ENCODE measurements around the gene EP300. TPM values are rescaled to one million over a fixed set of nuclear protein-coding genes. Genes with fewer than 3 reads are reported as not detected.
A peak's percentile ranks its signal among the peaks of the same experiment; 100 is the strongest.

Gene EP300
- total and polyA plus RNA-seq, 2 donors from 2014 or later, result 4.1 to 76.8 TPM

GRCh38 chr22:41193829-41194228 is 101.4 kb downstream of the EP300 start:
- intact Hi-C loops (cut with DNase I), result no loop called here

DNA sequence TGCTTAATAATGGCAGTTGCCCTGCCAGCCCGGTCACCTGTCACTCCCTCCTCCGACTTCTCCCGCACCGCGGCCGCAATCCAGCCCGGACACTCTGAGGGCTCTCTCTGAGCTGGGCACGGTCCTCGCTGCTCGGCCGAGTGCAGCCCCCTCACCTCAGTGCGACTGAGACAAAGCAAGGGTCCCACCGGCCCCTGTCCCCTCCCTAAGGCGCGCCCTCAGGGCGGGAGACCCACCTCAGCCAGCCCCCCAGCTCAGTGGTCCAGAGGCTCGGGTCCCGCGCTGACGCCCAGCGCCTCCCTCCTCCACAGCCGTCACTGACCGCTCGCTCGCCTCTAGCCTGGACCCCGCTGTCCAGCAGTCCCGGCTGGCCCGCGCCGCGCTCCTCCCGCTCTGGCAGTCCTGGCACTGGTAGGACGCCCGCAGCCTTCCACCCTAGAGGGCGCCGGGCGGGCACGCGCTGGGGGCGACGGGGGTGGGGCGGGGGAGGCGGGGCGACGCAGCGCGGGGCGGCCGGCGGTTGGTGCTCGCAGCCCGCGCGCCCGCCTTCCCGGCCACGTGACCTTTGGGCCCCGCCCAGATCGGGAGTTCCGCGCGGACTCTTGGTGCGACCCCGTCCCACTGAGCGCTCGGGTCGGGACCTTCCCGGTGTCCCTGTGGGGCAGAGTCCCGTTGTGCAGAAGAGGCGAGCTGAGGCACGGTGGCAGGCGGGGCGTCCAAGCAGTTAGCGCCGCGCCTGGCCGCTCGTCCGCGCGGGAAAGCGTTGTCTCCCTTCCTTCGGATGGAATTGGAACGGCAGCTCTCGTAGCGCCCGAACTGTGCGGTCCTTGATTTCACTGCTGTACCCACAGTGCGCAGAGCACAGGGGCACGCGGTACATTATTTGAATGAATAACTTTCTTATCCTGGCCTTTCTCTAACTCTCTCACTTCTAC is 104.9 kb downstream of the EP300 start:
- intact Hi-C loops (cut with DNase I), result no loop called here
- FAIRE-seq, result no peak
- no peaks in the 10 kb centered on the region for H3K36me3 ChIP-seq (ENCODE audit: control insufficient read depth in 2 of 3, insufficient read depth in 3 of 3, low read length in 3 of 3)
- no peaks in the 10 kb centered on the region for H3K27me3 ChIP-seq (ENCODE audit: control insufficient read depth, insufficient read depth, low read length)
- TF ChIP-seq, protein P1, sequence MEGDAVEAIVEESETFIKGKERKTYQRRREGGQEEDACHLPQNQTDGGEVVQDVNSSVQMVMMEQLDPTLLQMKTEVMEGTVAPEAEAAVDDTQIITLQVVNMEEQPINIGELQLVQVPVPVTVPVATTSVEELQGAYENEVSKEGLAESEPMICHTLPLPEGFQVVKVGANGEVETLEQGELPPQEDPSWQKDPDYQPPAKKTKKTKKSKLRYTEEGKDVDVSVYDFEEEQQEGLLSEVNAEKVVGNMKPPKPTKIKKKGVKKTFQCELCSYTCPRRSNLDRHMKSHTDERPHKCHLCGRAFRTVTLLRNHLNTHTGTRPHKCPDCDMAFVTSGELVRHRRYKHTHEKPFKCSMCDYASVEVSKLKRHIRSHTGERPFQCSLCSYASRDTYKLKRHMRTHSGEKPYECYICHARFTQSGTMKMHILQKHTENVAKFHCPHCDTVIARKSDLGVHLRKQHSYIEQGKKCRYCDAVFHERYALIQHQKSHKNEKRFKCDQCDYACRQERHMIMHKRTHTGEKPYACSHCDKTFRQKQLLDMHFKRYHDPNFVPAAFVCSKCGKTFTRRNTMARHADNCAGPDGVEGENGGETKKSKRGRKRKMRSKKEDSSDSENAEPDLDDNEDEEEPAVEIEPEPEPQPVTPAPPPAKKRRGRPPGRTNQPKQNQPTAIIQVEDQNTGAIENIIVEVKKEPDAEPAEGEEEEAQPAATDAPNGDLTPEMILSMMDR (IDR thresholded peaks at IDR 0.05; ENCODE audit: borderline replicate concordance, extremely low read depth, insufficient read depth), result peak; percentile 3
- peaks cover 0 to 4% (median 0%) of the 10 kb centered on the region in 3 donors for H3K4me1 ChIP-seq (ENCODE audit: control insufficient read depth in 2 of 3, insufficient read depth in 2 of 3, low read depth in 1 of 3, low read length in 3 of 3)
- H3K9ac ChIP-seq (ENCODE audit: low read length in 3 of 3), result peak overlapping the region; percentile 17 to 65 (median 49)
- no peak overlapping the region for H3K27ac ChIP-seq (ENCODE audit: low read depth in 2 of 2, low read length in 2 of 2)
- peak; percentile 78 to 93 (median 88) for DNase-seq
- peak overlapping the region; percentile 50 to 84 (median 79) for H3K4me3 ChIP-seq (ENCODE audit: low read length in 3 of 3)
- H3K9me3 ChIP-seq (ENCODE audit: control insufficient read depth in 2 of 3, insufficient read depth in 1 of 3, low read length in 3 of 3), result no peaks in the 10 kb centered on the region

More at GRCh38 chr22:41193829-41194228, 101.4 kb downstream of the EP300 start:
- Histone ChIP-seq H3K9me3 (ENCODE audit: control insufficient read depth in 2 of 3, insufficient read depth in 1 of 3, low read length in 3 of 3) (no peaks in the 10 kb centered on the region), H3K4me1 (ENCODE audit: control insufficient read depth in 2 of 3, insufficient read depth in 2 of 3, low read depth in 1 of 3, low read length in 3 of 3) (peaks cover 0 to 4% (median 0%) of the 10 kb centered on the region in 3 donors), H3K4me3 (ENCODE audit: low read length in 3 of 3) (no peak overlapping the region), H3K27ac (ENCODE audit: low read depth in 2 of 2, low read length in 2 of 2) (no peak overlapping the region), H3K9ac (ENCODE audit: low read length in 3 of 3) (no peak overlapping the region), H3K36me3 (ENCODE audit: control insufficient read depth in 2 of 3, insufficient read depth in 3 of 3, low read length in 3 of 3) (no peaks in the 10 kb centered on the region), H3K27me3 (ENCODE audit: control insufficient read depth, insufficient read depth, low read length) (no peaks in the 10 kb centered on the region)
- FAIRE-seq, result no peak
- TF ChIP-seq, protein P1 (IDR thresholded peaks at IDR 0.05; ENCODE audit: borderline replicate concordance, extremely low read depth, insufficient read depth), result no peak
- DNase-seq, result peak in 1 of 5 donors; percentile 8

GRCh38 chr22:41198027-41198580 is 105.7 kb downstream of the EP300 start:
- Histone ChIP-seq H3K27ac (ENCODE audit: low read depth in 2 of 2, low read length in 2 of 2) (no peak overlapping the region), H3K4me3 (ENCODE audit: low read length in 3 of 3) (peak overlapping the region; percentile 50 to 84 (median 79)), H3K9ac (ENCODE audit: low read length in 3 of 3) (peak overlapping the region in 2 of 3 donors; percentile 49 to 65), H3K36me3 (ENCODE audit: control insufficient read depth in 2 of 3, insufficient read depth in 3 of 3, low read length in 3 of 3) (no peaks in the 10 kb centered on the region), H3K27me3 (ENCODE audit: control insufficient read depth, insufficient read depth, low read length) (no peaks in the 10 kb centered on the region), H3K9me3 (ENCODE audit: control insufficient read depth in 2 of 3, insufficient read depth in 1 of 3, low read length in 3 of 3) (no peaks in the 10 kb centered on the region), H3K4me1 (ENCODE audit: control insufficient read depth in 2 of 3, insufficient read depth in 2 of 3, low read depth in 1 of 3, low read length in 3 of 3) (peaks cover 0 to 4% (median 0%) of the 10 kb centered on the region in 3 donors)
- peak in 3 of 5 donors; percentile 38 to 82 (median 52) for DNase-seq
- TF ChIP-seq, protein P1 (IDR thresholded peaks at IDR 0.05; ENCODE audit: borderline replicate concordance, extremely low read depth, insufficient read depth), result no peak
- intact Hi-C loops (cut with DNase I), result no loop called here
- FAIRE-seq, result no peak
